ENCODE results near the gene SP3. TPM values are rescaled to one million over a fixed set of nuclear protein-coding genes. Genes with fewer than 3 reads are reported as not detected.

Gene SP3
- total and polyA plus RNA-seq, 9 of the 15 experiments (the other 6 are each of a cell fraction or from before 2014, with no cell fraction given): 12.0 to 106 (median 74.9) TPM

DNA sequence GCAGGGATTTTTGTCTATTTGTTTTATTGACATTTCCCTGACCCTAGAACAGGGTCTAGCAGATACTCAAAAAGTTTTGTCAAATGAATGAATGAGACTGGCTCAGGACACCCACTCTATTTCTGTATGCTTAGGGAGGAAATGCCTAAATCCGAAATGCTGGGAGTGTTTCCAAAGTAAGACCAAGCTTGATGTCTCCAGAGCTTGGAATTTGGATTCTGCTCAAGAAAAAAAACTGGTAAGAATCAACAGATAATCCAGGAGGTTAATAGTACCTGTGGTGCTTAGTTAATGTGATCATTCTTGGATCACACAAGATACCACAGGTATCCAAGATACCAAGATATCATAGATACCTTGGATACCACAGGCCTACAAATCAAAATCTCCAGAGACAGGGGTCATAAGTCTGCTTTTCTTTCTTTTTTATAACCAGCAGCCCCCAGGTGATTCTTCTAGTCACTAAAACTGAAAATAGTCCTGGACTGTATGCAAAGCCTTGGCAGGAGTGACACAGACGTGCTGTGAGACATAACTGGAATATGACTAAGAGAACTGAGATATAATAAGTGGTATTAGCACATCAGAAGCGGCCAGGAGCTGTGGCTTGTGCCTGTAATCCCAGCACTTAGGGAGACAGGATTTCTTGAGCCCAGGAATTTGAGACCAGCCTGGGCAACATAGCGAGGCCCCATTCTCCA is 39.9 kb upstream of the SP3 start:
- ATAC-seq (no peak), DNase-seq (ENCODE audit: extremely low read depth in 1 of 4, low spot score in 3 of 4) (no peak), FAIRE-seq (no peak)
- intact Hi-C loops (cut with micrococcal nuclease): no loop called here
- H3K4me2 ChIP-seq (ENCODE audit: insufficient read depth, low read length): no peak overlapping the region
- ChIA-PET POLR2A (no interaction called here), CTCF (ENCODE audit: low intra/inter-chr PET ratio) (no interaction called here)
- H3K27me3 ChIP-seq (ENCODE audit: control insufficient read depth in 2 of 2, insufficient read depth in 2 of 2, low read length in 2 of 2): peaks cover 4 to 5% of the 10 kb centered on the region in 2 experiments; a peak in 3 of 5 replicates
- no peak overlapping the region for H2AFZ ChIP-seq (ENCODE audit: low read depth, low read length)
- no peaks in the 10 kb centered on the region for H4K20me1 ChIP-seq (replicated peaks; ENCODE audit: control insufficient read depth, insufficient read depth, low read length)
- no peak overlapping the region for H3K4me3 ChIP-seq
- no peaks in the 10 kb centered on the region for H3K79me2 ChIP-seq (ENCODE audit: control insufficient read depth, insufficient read depth, low read length)
- WGBS (ENCODE audit: insufficient coverage, low coverage, missing lambda C conversion rate): 25% methylated on average over 4 of the region's 4 CpGs
- in situ Hi-C loops (cut with MboI): no loop called here
- H3K9me1 ChIP-seq (ENCODE audit: control insufficient read depth, insufficient read depth, low read length): no peaks in the 10 kb centered on the region
- no peaks in the 10 kb centered on the region for H3K36me3 ChIP-seq (ENCODE audit: control insufficient read depth, insufficient read depth, low read length)
- H3K9me3 ChIP-seq (replicated peaks; ENCODE audit: control insufficient read depth, insufficient read depth, low read depth, low read length): no peaks in the 10 kb centered on the region
- BruUV-seq (replicated peaks): no TSS peak
- TF ChIP-seq CTBP1 (IDR thresholded peaks at IDR 0.05; ENCODE audit: borderline replicate concordance): no peak
- TF ChIP-seq, protein P1, sequence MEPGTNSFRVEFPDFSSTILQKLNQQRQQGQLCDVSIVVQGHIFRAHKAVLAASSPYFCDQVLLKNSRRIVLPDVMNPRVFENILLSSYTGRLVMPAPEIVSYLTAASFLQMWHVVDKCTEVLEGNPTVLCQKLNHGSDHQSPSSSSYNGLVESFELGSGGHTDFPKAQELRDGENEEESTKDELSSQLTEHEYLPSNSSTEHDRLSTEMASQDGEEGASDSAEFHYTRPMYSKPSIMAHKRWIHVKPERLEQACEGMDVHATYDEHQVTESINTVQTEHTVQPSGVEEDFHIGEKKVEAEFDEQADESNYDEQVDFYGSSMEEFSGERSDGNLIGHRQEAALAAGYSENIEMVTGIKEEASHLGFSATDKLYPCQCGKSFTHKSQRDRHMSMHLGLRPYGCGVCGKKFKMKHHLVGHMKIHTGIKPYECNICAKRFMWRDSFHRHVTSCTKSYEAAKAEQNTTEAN (CRISPR knock-in tag; IDR thresholded peaks at IDR 0.05): no peak
- TF ChIP-seq, protein P2, sequence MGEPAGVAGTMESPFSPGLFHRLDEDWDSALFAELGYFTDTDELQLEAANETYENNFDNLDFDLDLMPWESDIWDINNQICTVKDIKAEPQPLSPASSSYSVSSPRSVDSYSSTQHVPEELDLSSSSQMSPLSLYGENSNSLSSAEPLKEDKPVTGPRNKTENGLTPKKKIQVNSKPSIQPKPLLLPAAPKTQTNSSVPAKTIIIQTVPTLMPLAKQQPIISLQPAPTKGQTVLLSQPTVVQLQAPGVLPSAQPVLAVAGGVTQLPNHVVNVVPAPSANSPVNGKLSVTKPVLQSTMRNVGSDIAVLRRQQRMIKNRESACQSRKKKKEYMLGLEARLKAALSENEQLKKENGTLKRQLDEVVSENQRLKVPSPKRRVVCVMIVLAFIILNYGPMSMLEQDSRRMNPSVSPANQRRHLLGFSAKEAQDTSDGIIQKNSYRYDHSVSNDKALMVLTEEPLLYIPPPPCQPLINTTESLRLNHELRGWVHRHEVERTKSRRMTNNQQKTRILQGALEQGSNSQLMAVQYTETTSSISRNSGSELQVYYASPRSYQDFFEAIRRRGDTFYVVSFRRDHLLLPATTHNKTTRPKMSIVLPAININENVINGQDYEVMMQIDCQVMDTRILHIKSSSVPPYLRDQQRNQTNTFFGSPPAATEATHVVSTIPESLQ (CRISPR knock-in tag; IDR thresholded peaks at IDR 0.05): no peak
- TF ChIP-seq ZNF3 (CRISPR knock-in tag; IDR thresholded peaks at IDR 0.05): no peak
- TF ChIP-seq ZFP36 (IDR thresholded peaks at IDR 0.05; ENCODE audit: low read depth, low read length, partially characterized antibody): no peak
- TF ChIP-seq NUFIP1 (IDR thresholded peaks at IDR 0.05; ENCODE audit: partially characterized antibody): no peak
- TF ChIP-seq SMAD2 (IDR thresholded peaks at IDR 0.05; ENCODE audit: low read depth, low read length): no peak
- TF ChIP-seq ZSCAN29 (IDR thresholded peaks at IDR 0.05): no peak
- no peak for TF ChIP-seq TCFL5 (CRISPR knock-in tag; conservative IDR thresholded peaks at IDR 0.05)
- no peak for TF ChIP-seq BDP1 (IDR thresholded peaks at IDR 0.05; ENCODE audit: insufficient read depth, insufficient read length)
- no peak for TF ChIP-seq PYGO2 (tag; IDR thresholded peaks at IDR 0.05)
- no peak for TF ChIP-seq PHF20 (IDR thresholded peaks at IDR 0.05; ENCODE audit: partially characterized antibody)
- no peak overlapping the region for H3K27ac ChIP-seq (ENCODE audit: extremely low read depth, low read depth, low read length)
- no peak overlapping the region for H3K9ac ChIP-seq (ENCODE audit: insufficient read depth in 1 of 2, low read depth in 2 of 2, low read length in 2 of 2)
- H3K4me1 ChIP-seq (replicated peaks in 1 of 2; ENCODE audit: control insufficient read depth in 2 of 2, insufficient read depth in 2 of 2, low read length in 2 of 2): peaks cover 0 to 10% of the 10 kb centered on the region in 2 experiments; a peak in 2 of 5 replicates

All from K562 (cell line).